ENCODE results near the gene NMU. TPM values are rescaled to one million over a fixed set of nuclear protein-coding genes. Genes with fewer than 3 reads are reported as not detected.

The NMU gene
- total and polyA plus RNA-seq, 10 of the 15 experiments (the other 5 are each of a cell fraction or from before 2014, with no cell fraction given): 0.33 TPM; not detected in 9

GRCh38 chr4:55561889-55562288, 74.2 kb downstream of the NMU start (continued):
- TF ChIP-seq BHLHE40 (IDR thresholded peaks at IDR 0.05; ENCODE audit: borderline replicate concordance in 1 of 2, low read depth in 2 of 2, low read length in 1 of 2): no peak
- no peak for TF ChIP-seq MYB (IDR thresholded peaks at IDR 0.05; ENCODE audit: borderline replicate concordance, low read depth, low read length)
- TF ChIP-seq, protein P1, sequence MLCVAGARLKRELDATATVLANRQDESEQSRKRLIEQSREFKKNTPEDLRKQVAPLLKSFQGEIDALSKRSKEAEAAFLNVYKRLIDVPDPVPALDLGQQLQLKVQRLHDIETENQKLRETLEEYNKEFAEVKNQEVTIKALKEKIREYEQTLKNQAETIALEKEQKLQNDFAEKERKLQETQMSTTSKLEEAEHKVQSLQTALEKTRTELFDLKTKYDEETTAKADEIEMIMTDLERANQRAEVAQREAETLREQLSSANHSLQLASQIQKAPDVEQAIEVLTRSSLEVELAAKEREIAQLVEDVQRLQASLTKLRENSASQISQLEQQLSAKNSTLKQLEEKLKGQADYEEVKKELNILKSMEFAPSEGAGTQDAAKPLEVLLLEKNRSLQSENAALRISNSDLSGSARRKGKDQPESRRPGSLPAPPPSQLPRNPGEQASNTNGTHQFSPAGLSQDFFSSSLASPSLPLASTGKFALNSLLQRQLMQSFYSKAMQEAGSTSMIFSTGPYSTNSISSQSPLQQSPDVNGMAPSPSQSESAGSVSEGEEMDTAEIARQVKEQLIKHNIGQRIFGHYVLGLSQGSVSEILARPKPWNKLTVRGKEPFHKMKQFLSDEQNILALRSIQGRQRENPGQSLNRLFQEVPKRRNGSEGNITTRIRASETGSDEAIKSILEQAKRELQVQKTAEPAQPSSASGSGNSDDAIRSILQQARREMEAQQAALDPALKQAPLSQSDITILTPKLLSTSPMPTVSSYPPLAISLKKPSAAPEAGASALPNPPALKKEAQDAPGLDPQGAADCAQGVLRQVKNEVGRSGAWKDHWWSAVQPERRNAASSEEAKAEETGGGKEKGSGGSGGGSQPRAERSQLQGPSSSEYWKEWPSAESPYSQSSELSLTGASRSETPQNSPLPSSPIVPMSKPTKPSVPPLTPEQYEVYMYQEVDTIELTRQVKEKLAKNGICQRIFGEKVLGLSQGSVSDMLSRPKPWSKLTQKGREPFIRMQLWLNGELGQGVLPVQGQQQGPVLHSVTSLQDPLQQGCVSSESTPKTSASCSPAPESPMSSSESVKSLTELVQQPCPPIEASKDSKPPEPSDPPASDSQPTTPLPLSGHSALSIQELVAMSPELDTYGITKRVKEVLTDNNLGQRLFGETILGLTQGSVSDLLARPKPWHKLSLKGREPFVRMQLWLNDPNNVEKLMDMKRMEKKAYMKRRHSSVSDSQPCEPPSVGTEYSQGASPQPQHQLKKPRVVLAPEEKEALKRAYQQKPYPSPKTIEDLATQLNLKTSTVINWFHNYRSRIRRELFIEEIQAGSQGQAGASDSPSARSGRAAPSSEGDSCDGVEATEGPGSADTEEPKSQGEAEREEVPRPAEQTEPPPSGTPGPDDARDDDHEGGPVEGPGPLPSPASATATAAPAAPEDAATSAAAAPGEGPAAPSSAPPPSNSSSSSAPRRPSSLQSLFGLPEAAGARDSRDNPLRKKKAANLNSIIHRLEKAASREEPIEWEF (IDR thresholded peaks at IDR 0.05; ENCODE audit: insufficient replicate concordance, low read depth, low read length): no peak
- no peak for TF ChIP-seq RFX5 (IDR thresholded peaks at IDR 0.05; ENCODE audit: low read depth, low read length)
- TF ChIP-seq SREBF2 (IDR thresholded peaks at IDR 0.05; ENCODE audit: low read length): no peak
- no peak for TF ChIP-seq LARP7 (IDR thresholded peaks at IDR 0.05)
- no peak for TF ChIP-seq NFXL1 (IDR thresholded peaks at IDR 0.05; ENCODE audit: borderline replicate concordance)
- no peak for TF ChIP-seq SMAD5 (IDR thresholded peaks at IDR 0.05; ENCODE audit: low read depth)
- TF ChIP-seq ZNF592 (IDR thresholded peaks at IDR 0.05): no peak
- TF ChIP-seq ATF2 (IDR thresholded peaks at IDR 0.05; ENCODE audit: low read length): peak; percentile 94
- peak in 1 of 2 experiments; percentile 93; a peak in 2 of 4 replicates for TF ChIP-seq EP300 (IDR thresholded peaks at IDR 0.05; ENCODE audit: borderline replicate concordance in 1 of 2, control insufficient read depth in 1 of 2, low read depth in 2 of 2, low read length in 2 of 2)
- TF ChIP-seq, protein P2, sequence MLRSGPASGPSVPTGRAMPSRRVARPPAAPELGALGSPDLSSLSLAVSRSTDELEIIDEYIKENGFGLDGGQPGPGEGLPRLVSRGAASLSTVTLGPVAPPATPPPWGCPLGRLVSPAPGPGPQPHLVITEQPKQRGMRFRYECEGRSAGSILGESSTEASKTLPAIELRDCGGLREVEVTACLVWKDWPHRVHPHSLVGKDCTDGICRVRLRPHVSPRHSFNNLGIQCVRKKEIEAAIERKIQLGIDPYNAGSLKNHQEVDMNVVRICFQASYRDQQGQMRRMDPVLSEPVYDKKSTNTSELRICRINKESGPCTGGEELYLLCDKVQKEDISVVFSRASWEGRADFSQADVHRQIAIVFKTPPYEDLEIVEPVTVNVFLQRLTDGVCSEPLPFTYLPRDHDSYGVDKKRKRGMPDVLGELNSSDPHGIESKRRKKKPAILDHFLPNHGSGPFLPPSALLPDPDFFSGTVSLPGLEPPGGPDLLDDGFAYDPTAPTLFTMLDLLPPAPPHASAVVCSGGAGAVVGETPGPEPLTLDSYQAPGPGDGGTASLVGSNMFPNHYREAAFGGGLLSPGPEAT (IDR thresholded peaks at IDR 0.05; ENCODE audit: low read depth): peak; percentile 70
- no peak for TF ChIP-seq FOXK2 (IDR thresholded peaks at IDR 0.05)
- 0 out of 2 replicates have a peak, but pooled peaks have one; percentile 35 for TF ChIP-seq MTA3 (IDR thresholded peaks at IDR 0.05; ENCODE audit: borderline replicate concordance, low read length)
- TF ChIP-seq ZNF24 (IDR thresholded peaks at IDR 0.05): no peak
- TF ChIP-seq EZH2 (IDR thresholded peaks at IDR 0.05; ENCODE audit: borderline replicate concordance, control insufficient read depth, low read depth, low read length): no peak
- TF ChIP-seq CBX5 (IDR thresholded peaks at IDR 0.05; ENCODE audit: low read depth): no peak
- peak; percentile 82; the same call in 1 of the 2 replicates for TF ChIP-seq BACH1 (IDR thresholded peaks at IDR 0.05; ENCODE audit: borderline replicate concordance)
- no peak for TF ChIP-seq ZNF274 (IDR thresholded peaks at IDR 0.05; ENCODE audit: insufficient read depth, insufficient read length)

Measured in GM12878 (cell line).